ENCODE measurements around the gene CD226.

CD226 gene

GRCh38 chr18:69878213-69878933 lies 69.3 kb downstream of the CD226 start:
- ATAC-seq: no peak
- TF ChIP-seq ZC3H10 (CRISPR knock-in tag; IDR thresholded peaks at IDR 0.05) (no peak), RARB (CRISPR knock-in tag; IDR thresholded peaks at IDR 0.05) (no peak), ZNF565 (CRISPR knock-in tag; conservative IDR thresholded peaks at IDR 0.05; ENCODE audit: low read depth) (no peak), SNAI2 (CRISPR knock-in tag; IDR thresholded peaks at IDR 0.05) (no peak), TOX (CRISPR knock-in tag; IDR thresholded peaks at IDR 0.05; ENCODE audit: borderline replicate concordance) (no peak), PATZ1 (CRISPR knock-in tag; IDR thresholded peaks at IDR 0.05; ENCODE audit: borderline replicate concordance) (no peak), TCF4 (CRISPR knock-in tag; IDR thresholded peaks at IDR 0.05; ENCODE audit: borderline replicate concordance) (no peak)

- no peak for ATAC-seq
- TF ChIP-seq SNAI2 (CRISPR knock-in tag; IDR thresholded peaks at IDR 0.05) (no peak), ZNF8 (CRISPR knock-in tag; IDR thresholded peaks at IDR 0.05) (no peak), ZNF70 (CRISPR knock-in tag; IDR thresholded peaks at IDR 0.05) (no peak), PPARA (CRISPR knock-in tag; IDR thresholded peaks at IDR 0.05; ENCODE audit: borderline replicate concordance) (no peak), TCF4 (CRISPR knock-in tag; IDR thresholded peaks at IDR 0.05; ENCODE audit: borderline replicate concordance) (no peak)
Observed at GRCh38 chr18:69876490-69876889, 71.2 kb downstream of the CD226 start.

GRCh38 chr18:69874058-69874457 lies 73.6 kb downstream of the CD226 start:
- no peak for ATAC-seq
- TF ChIP-seq ARNTL (CRISPR knock-in tag; IDR thresholded peaks at IDR 0.05; ENCODE audit: borderline replicate concordance, low read depth) (no peak), ZFP30 (CRISPR knock-in tag; IDR thresholded peaks at IDR 0.05) (no peak), CSDC2 (CRISPR knock-in tag; IDR thresholded peaks at IDR 0.05) (no peak), ZNF70 (CRISPR knock-in tag; IDR thresholded peaks at IDR 0.05) (no peak), POU6F1 (CRISPR knock-in tag; IDR thresholded peaks at IDR 0.05; ENCODE audit: borderline replicate concordance, low read depth) (no peak), RARB (CRISPR knock-in tag; IDR thresholded peaks at IDR 0.05) (no peak), TOX (CRISPR knock-in tag; IDR thresholded peaks at IDR 0.05; ENCODE audit: borderline replicate concordance) (no peak), ZFP3 (CRISPR knock-in tag; IDR thresholded peaks at IDR 0.05) (no peak), BACH2 (CRISPR knock-in tag; IDR thresholded peaks at IDR 0.05; ENCODE audit: borderline replicate concordance) (no peak), ESRRG (CRISPR knock-in tag; IDR thresholded peaks at IDR 0.05) (no peak), ZNF565 (CRISPR knock-in tag; conservative IDR thresholded peaks at IDR 0.05; ENCODE audit: low read depth) (no peak), SNAI2 (CRISPR knock-in tag; IDR thresholded peaks at IDR 0.05) (no peak), OSR1 (CRISPR knock-in tag; IDR thresholded peaks at IDR 0.05) (no peak)

GRCh38 chr18:69872661-69873060 lies 75.0 kb downstream of the CD226 start:
- no peak for TF ChIP-seq ZNF565 (CRISPR knock-in tag; conservative IDR thresholded peaks at IDR 0.05; ENCODE audit: low read depth)
- no peak for TF ChIP-seq BACH2 (CRISPR knock-in tag; IDR thresholded peaks at IDR 0.05; ENCODE audit: borderline replicate concordance)
- TF ChIP-seq ZFP3 (CRISPR knock-in tag; IDR thresholded peaks at IDR 0.05): no peak
- no peak for TF ChIP-seq ZNF70 (CRISPR knock-in tag; IDR thresholded peaks at IDR 0.05)
- TF ChIP-seq OSR1 (CRISPR knock-in tag; IDR thresholded peaks at IDR 0.05): no peak
- no peak for TF ChIP-seq TCF4 (CRISPR knock-in tag; IDR thresholded peaks at IDR 0.05; ENCODE audit: borderline replicate concordance)
- ATAC-seq: no peak

GRCh38 chr18:69871363-69871762 lies 76.3 kb downstream of the CD226 start:
- TF ChIP-seq ARNTL (CRISPR knock-in tag; IDR thresholded peaks at IDR 0.05; ENCODE audit: borderline replicate concordance, low read depth) (no peak), ESRRG (CRISPR knock-in tag; IDR thresholded peaks at IDR 0.05) (no peak), ISL1 (CRISPR knock-in tag; IDR thresholded peaks at IDR 0.05) (no peak), ZNF565 (CRISPR knock-in tag; conservative IDR thresholded peaks at IDR 0.05; ENCODE audit: low read depth) (no peak), CSRNP3 (CRISPR knock-in tag; IDR thresholded peaks at IDR 0.05) (no peak), PPARA (CRISPR knock-in tag; IDR thresholded peaks at IDR 0.05; ENCODE audit: borderline replicate concordance) (no peak), SNAI2 (CRISPR knock-in tag; IDR thresholded peaks at IDR 0.05) (no peak), TOX (CRISPR knock-in tag; IDR thresholded peaks at IDR 0.05; ENCODE audit: borderline replicate concordance) (no peak)
- no peak for ATAC-seq
